Glutamatergic neuron (in vitro differentiated cells): ENCODE results near the gene MINDY3. TPM values are rescaled to one million over a fixed set of nuclear protein-coding genes. Genes with fewer than 3 reads are reported as not detected.

Source experiments
- DNase-seq: peaks from one replicate; pipeline ENCODE4 v3.0.0; 2022
- H3K27ac Mint-ChIP-seq: one replicate; pipeline ENCODE4 v1.8.0; 2020; ENCODE audit warnings: mild to moderate bottlenecking, mixed read lengths, inconsistent platforms; ENCODE audit not compliant: unreplicated experiment
- H3K27me3 Mint-ChIP-seq: one replicate; pipeline ENCODE4 v1.8.0; 2020; ENCODE audit warnings: mild to moderate bottlenecking, moderate library complexity, mixed read lengths, inconsistent platforms; ENCODE audit not compliant: unreplicated experiment
- H3K36me3 Mint-ChIP-seq: one replicate; pipeline ENCODE4 v1.8.0; 2020; ENCODE audit warnings: mild to moderate bottlenecking, mixed read lengths, inconsistent platforms; ENCODE audit not compliant: unreplicated experiment
- H3K4me1 Mint-ChIP-seq: one replicate; pipeline ENCODE4 v1.8.0; 2020; ENCODE audit warnings: mild to moderate bottlenecking, low read depth, mixed read lengths, inconsistent platforms; ENCODE audit not compliant: unreplicated experiment
- H3K4me3 Mint-ChIP-seq: one replicate; pipeline ENCODE4 v1.8.0; 2020; ENCODE audit warnings: mild to moderate bottlenecking, mixed read lengths, inconsistent platforms; ENCODE audit not compliant: unreplicated experiment
- H3K9me3 Mint-ChIP-seq: one replicate; pipeline ENCODE4 v1.8.0; 2020; ENCODE audit warnings: mild to moderate bottlenecking, moderate library complexity, mixed read lengths, inconsistent platforms; ENCODE audit not compliant: unreplicated experiment
- CTCF ChIP-seq: fragments of 200-600 bp; sonication (generic); IDR thresholded peaks from one replicate; pipeline ENCODE4 v1.5.0; 2021; ENCODE audit not compliant: partially characterized antibody, unreplicated experiment
- long read RNA-seq: library from polyadenylated mRNA; unstranded; transcript quantifications from one replicate; pipeline ENCODE4 v2.0.0, GENCODE V29; 2020; ENCODE audit not compliant: unreplicated experiment
- total RNA-seq: library from RNA; stranded (reverse); fragmentation: NEBNext Ultra II Directional; extraction: Animal tissue kit (Norgen Biotek cat#: 25700); gene quantifications from one replicate; pipeline ENCODE4 v1.2.1, GENCODE V29; 2021; ENCODE audit not compliant: unreplicated experiment

Gene MINDY3
- total RNA-seq, result 45.6 TPM
- long read RNA-seq, transcript MINDY3-201 (15 exons, 2,381 nt), result major isoform, 23 of 39 reads
- long read RNA-seq, partial matches to known transcripts, result 1 of 39 reads
- long read RNA-seq, other reads (novel, unspliced or antisense), result 15 of 39 reads

- Mint-ChIP-seq H3K9me3 (no peaks in the 10 kb centered on the region), H3K36me3 (no peaks in the 10 kb centered on the region), H3K27ac (peak within 1 kb of the TSS; percentile 90), H3K4me1 (peaks cover 9% of the 10 kb centered on the region), H3K4me3 (peak within 1 kb of the TSS; percentile 94), H3K27me3 (no peaks in the 10 kb centered on the region)
- no peak for TF ChIP-seq CTCF
- peak; percentile 78 for DNase-seq
Observed at GRCh38 chr10:15859906-15860691, at the start of gene MINDY3. MINDY3 (minus strand) TSS chr10:15860507; CDS start chr10:15860299, 208 bp downstream.

- Mint-ChIP-seq H3K4me1 (no peaks in the 10 kb centered on the region), H3K27me3 (peaks cover 2% of the 10 kb centered on the region), H3K4me3 (no peak overlapping the region), H3K36me3 (no peaks in the 10 kb centered on the region), H3K9me3 (peaks cover 4% of the 10 kb centered on the region), H3K27ac (no peak overlapping the region)
- no peak for TF ChIP-seq CTCF
- DNase-seq, result no peak
Observed at GRCh38 chr10:15901889-15902288, 41.6 kb upstream of the MINDY3 start.

GRCh38 chr10:15898046-15898445 lies 37.7 kb upstream of the MINDY3 start:
- peak; percentile 69 for TF ChIP-seq CTCF
- Mint-ChIP-seq H3K4me3 (no peak overlapping the region), H3K36me3 (no peaks in the 10 kb centered on the region), H3K27ac (no peak overlapping the region), H3K9me3 (peaks cover 4% of the 10 kb centered on the region), H3K27me3 (peaks cover 2% of the 10 kb centered on the region), H3K4me1 (no peaks in the 10 kb centered on the region)
- DNase-seq, result no peak

GRCh38 chr10:15897287-15897686 lies 37.0 kb upstream of the MINDY3 start:
- Mint-ChIP-seq H3K27me3 (peaks cover 2% of the 10 kb centered on the region), H3K9me3 (peaks cover 4% of the 10 kb centered on the region), H3K27ac (no peak overlapping the region), H3K4me3 (no peak overlapping the region), H3K4me1 (no peaks in the 10 kb centered on the region), H3K36me3 (no peaks in the 10 kb centered on the region)
- no peak for DNase-seq
- TF ChIP-seq CTCF, result no peak

- Mint-ChIP-seq H3K4me1 (no peaks in the 10 kb centered on the region), H3K9me3 (peaks cover 4% of the 10 kb centered on the region), H3K36me3 (no peaks in the 10 kb centered on the region), H3K27me3 (peaks cover 2% of the 10 kb centered on the region), H3K27ac (no peak overlapping the region), H3K4me3 (no peak overlapping the region)
- TF ChIP-seq CTCF, result no peak
- no peak for DNase-seq
Observed at GRCh38 chr10:15896654-15897053, 36.3 kb upstream of the MINDY3 start.
